B cell (primary cell): ENCODE measurements around the gene MVB12B. TPM values are rescaled to one million over a fixed set of nuclear protein-coding genes. Genes with fewer than 3 reads are reported as not detected.

Source experiments
- ATAC-seq: fragments of 200-7000 bp; cut with Tn5 transposase; one replicate; pipeline ENCODE4 v1.10.0; 2021; ENCODE audit warnings: low read depth, mild to moderate bottlenecking, moderate number of reproducible peaks, moderate library complexity
- CTCF ChIA-PET: fragments of 350-600 bp; sonication (Branson Sonifier 250); formaldehyde crosslinking; loops from one replicate; lab custom pipeline; 2021; ENCODE audit warnings: antibody characterized with exemption, inconsistent platforms; lab: Charles Lee
- POLR2A ChIA-PET: fragments of 350-600 bp; sonication (Branson Sonifier 250); formaldehyde crosslinking; loops from one replicate; lab custom pipeline; 2021; ENCODE audit warnings: antibody characterized with exemption; lab: Charles Lee
- DNase-seq: peaks from one replicate; pipeline ENCODE4 v3.0.0; 2013
- H2AFZ ChIP-seq: 2 replicates; pipeline ENCODE4 v1.6.1; 2012; ENCODE audit warnings: mild to moderate bottlenecking, low read depth, low read length; ENCODE audit not compliant: insufficient read depth, poor library complexity, severe bottlenecking
- H3K27ac ChIP-seq, 2 donors: 1 replicate in 1 of 2; 2 replicates in 1 of 2; pipeline ENCODE4 v1.5.1; 2012 to 2013; ENCODE audit warnings: low read length in 2 of 2, mild to moderate bottlenecking in 2 of 2, moderate library complexity in 1 of 2
- H3K27me3 ChIP-seq, 4 experiments: fragments of 200-600 bp in 1 of 4; sonication (generic) in 1 of 4; replicated peaks in 1 of 4; 1 replicate in 2 of 4; 2 replicates in 2 of 4; pipeline versions ENCODE4 v1.6.1 to v1.7.0; 2013 to 2016; ENCODE audit warnings: low read length in 3 of 4, mild to moderate bottlenecking in 2 of 4, mixed read lengths in 1 of 4, moderate library complexity in 1 of 4; ENCODE audit not compliant: insufficient read depth in 4 of 4, control insufficient read depth in 3 of 4; ENCODE audit errors: control extremely low read depth in 1 of 4
- H3K36me3 ChIP-seq, 2 experiments: replicated peaks in 1 of 2; 1 replicate in 1 of 2; 2 replicates in 1 of 2; pipeline versions ENCODE4 v1.6.1 to v1.7.1; 2013; ENCODE audit warnings: low read length in 1 of 2; ENCODE audit not compliant: insufficient read depth in 2 of 2, control insufficient read depth in 1 of 2; ENCODE audit errors: control extremely low read depth in 1 of 2, extremely low read depth in 1 of 2
- H3K4me1 ChIP-seq, 2 donors: fragments of 200-600 bp in 1 of 2; sonication (generic) in 1 of 2; 1 replicate in 1 of 2; 2 replicates in 1 of 2; pipeline versions ENCODE4 v1.5.1 to v1.6.1; 2013 to 2017; ENCODE audit warnings: low read length in 2 of 2; ENCODE audit not compliant: control insufficient read depth in 2 of 2, insufficient read depth in 2 of 2
- H3K4me2 ChIP-seq: replicated peaks from 2 replicates; pipeline ENCODE3; 2012; ENCODE audit warnings: mild to moderate bottlenecking, low read depth, low read length; ENCODE audit not compliant: poor library complexity, severe bottlenecking
- H3K4me3 ChIP-seq, 5 experiments: fragments of 200-600 bp in 1 of 5; sonication (generic) in 1 of 5; 1 replicate in 3 of 5; 2 replicates in 2 of 5; pipeline versions ENCODE4 v1.5.1 to v1.7.0; 2011 to 2016; ENCODE audit warnings: low read length in 4 of 5, mild to moderate bottlenecking in 4 of 5, low read depth in 2 of 5, control low read depth in 1 of 5, moderate library complexity in 1 of 5; ENCODE audit not compliant: insufficient read depth in 1 of 5; ENCODE audit errors: control extremely low read depth in 1 of 5, extremely low read depth in 1 of 5
- H3K79me2 ChIP-seq: fragments of 200-600 bp; sonication (generic); one replicate; pipeline ENCODE4 v1.6.0; 2016; ENCODE audit warnings: low read length; ENCODE audit not compliant: control insufficient read depth, insufficient read depth
- H3K9ac ChIP-seq: fragments of 200-600 bp; sonication (generic); 2 replicates; pipeline ENCODE4 v1.6.1; 2017; ENCODE audit warnings: mild to moderate bottlenecking, low read length, moderate library complexity
- H3K9me3 ChIP-seq, 3 donors: one replicate each; pipeline versions ENCODE4 v1.6.1 to v1.7.1; 2013; ENCODE audit warnings: low read length in 2 of 3; ENCODE audit not compliant: control insufficient read depth in 2 of 3, insufficient read depth in 1 of 3; ENCODE audit errors: control extremely low read depth in 1 of 3
- H4K20me1 ChIP-seq: 2 replicates; pipeline ENCODE4 v1.6.0; 2012; ENCODE audit warnings: mild to moderate bottlenecking, low read length; ENCODE audit not compliant: insufficient read depth, control insufficient read depth, poor library complexity, severe bottlenecking
- H3K27ac Mint-ChIP-seq: one replicate; pipeline ENCODE4 v1.8.0; 2021; ENCODE audit warnings: mixed read lengths
- H3K27me3 Mint-ChIP-seq: one replicate; pipeline ENCODE4 v1.8.0; 2021; ENCODE audit warnings: mixed read lengths
- H3K4me1 Mint-ChIP-seq: one replicate; pipeline ENCODE4 v1.8.0; 2021; ENCODE audit warnings: mixed read lengths
- H3K4me3 Mint-ChIP-seq: one replicate; pipeline ENCODE4 v1.8.0; 2021; ENCODE audit warnings: mixed read lengths
- H3K9me3 Mint-ChIP-seq: one replicate; pipeline ENCODE4 v1.8.0; 2022; ENCODE audit warnings: mixed read lengths; ENCODE audit not compliant: insufficient read depth
- CTCF ChIP-seq: fragments of 200-600 bp; IDR thresholded peaks from one replicate; pipeline ENCODE4 v1.8.0; 2022; ENCODE audit warnings: antibody characterized with exemption, mild to moderate bottlenecking
- EZH2 ChIP-seq: IDR thresholded peaks from 2 replicates; pipeline ENCODE4 v1.6.1; 2012; ENCODE audit warnings: borderline replicate concordance, low read depth, mild to moderate bottlenecking, moderate library complexity, low read length; ENCODE audit not compliant: insufficient read depth, poor library complexity, severe bottlenecking
- WGBS: methylation state at CpG from one replicate; pipeline ENCODE4 v1.1.5; 2013; ENCODE audit warnings: missing lambda C conversion rate; ENCODE audit not compliant: insufficient coverage; 5-methylcytosine and 5-hydroxymethylcytosine counted together
- intact Hi-C: fragments of 100-400 bp; cut with micrococcal nuclease; formaldehyde crosslinking; loops from one replicate; pipeline ENCODE4 v1.10.0; 2022
- polyA plus RNA-seq: library from polyadenylated mRNA; depleted of rRNA; stranded (reverse); fragments of >200 nt; gene quantifications from 2 replicates; pipeline ENCODE4 v1.2.3, GENCODE V29; 2012
- total RNA-seq, 2 donors: library from RNA; stranded (reverse); fragments of 120-200 nt in 1 of 2; gene quantifications; 1 replicate in 1 of 2; 2 replicates in 1 of 2; pipeline versions ENCODE4 v1.2.3 to v1.2.4, GENCODE V29; 2013 to 2022

MVB12B gene
- total and polyA plus RNA-seq, 2 donors (not counting 1 experiment from before 2014, with no cell fraction given), result 1.2 to 9.8 TPM

- TF ChIP-seq CTCF, result no peak
- TF ChIP-seq EZH2, result no peak
- no peak overlapping the region for H3K4me2 ChIP-seq
- peaks cover 0 to 4% (median 0%) of the 10 kb centered on the region in 4 experiments for H3K27me3 ChIP-seq
- Mint-ChIP-seq H3K27ac (no peak overlapping the region), H3K27me3 (peaks cover 27% of the 10 kb centered on the region), H3K9me3 (no peaks in the 10 kb centered on the region), H3K4me1 (no peaks in the 10 kb centered on the region), H3K4me3 (no peak overlapping the region)
- no peak for DNase-seq
- POLR2A ChIA-PET, result no interaction called here
- no peak for ATAC-seq
- no peaks in the 10 kb centered on the region for H3K9me3 ChIP-seq
- H3K4me1 ChIP-seq, result no peaks in the 10 kb centered on the region
- CTCF ChIA-PET, result interaction anchor here (1.0 to 1.4 kb wide), 2 partner anchors 105 to 886 kb away, joined by 4 read pairs; no protein-coding TSS in a partner anchor
- H3K36me3 ChIP-seq, result no peaks in the 10 kb centered on the region
- H2AFZ ChIP-seq, result no peak overlapping the region
- no peak overlapping the region for H3K4me3 ChIP-seq
- intact Hi-C loops, result no loop called here
- 70% methylated on average over 9 of the region's 9 CpGs for WGBS
- no peak overlapping the region for H3K9ac ChIP-seq
- H3K27ac ChIP-seq, result no peak overlapping the region
- no peaks in the 10 kb centered on the region for H3K79me2 ChIP-seq
- no peaks in the 10 kb centered on the region for H4K20me1 ChIP-seq
Measured at GRCh38 chr9:126293522-126293889, 33.1 kb upstream of the MVB12B start.

- H3K4me3 Mint-ChIP-seq, result no peak overlapping the region
- ChIA-PET POLR2A (no interaction called here), CTCF (interaction anchor here (1.4 kb wide), 1 partner anchor 104 kb away, joined by 4 read pairs; no protein-coding TSS in a partner anchor)
- Histone ChIP-seq H4K20me1 (no peaks in the 10 kb centered on the region), H3K27me3 (peaks cover 0 to 4% (median 0%) of the 10 kb centered on the region in 4 experiments), H3K4me2 (no peak overlapping the region), H3K9me3 (no peaks in the 10 kb centered on the region), H3K4me3 (no peak overlapping the region), H3K79me2 (no peaks in the 10 kb centered on the region), H3K4me1 (no peaks in the 10 kb centered on the region), H3K36me3 (no peaks in the 10 kb centered on the region), H3K27ac (no peak overlapping the region), H2AFZ (no peak overlapping the region), H3K9ac (no peak overlapping the region)
- peaks cover 34% of the 10 kb centered on the region for H3K27me3 Mint-ChIP-seq
- TF ChIP-seq CTCF (no peak), EZH2 (no peak)
- DNase-seq (no peak), ATAC-seq (no peak)
- no peaks in the 10 kb centered on the region for H3K4me1 Mint-ChIP-seq
- intact Hi-C loops, result no loop called here
- WGBS, result 88% methylated on average over 12 of the region's 15 CpGs
- H3K9me3 Mint-ChIP-seq, result no peaks in the 10 kb centered on the region
- H3K27ac Mint-ChIP-seq, result no peak overlapping the region
Measured at GRCh38 chr9:126294331-126295081, 32.1 kb upstream of the MVB12B start.
